ENCODE data around the gene MRPL38.
"Not testable (repeated sequence)": the region's sequence is repeated elsewhere in the genome, so short reads cannot be mapped to it uniquely, and the experiment has no call there.

The MRPL38 gene

DNA sequence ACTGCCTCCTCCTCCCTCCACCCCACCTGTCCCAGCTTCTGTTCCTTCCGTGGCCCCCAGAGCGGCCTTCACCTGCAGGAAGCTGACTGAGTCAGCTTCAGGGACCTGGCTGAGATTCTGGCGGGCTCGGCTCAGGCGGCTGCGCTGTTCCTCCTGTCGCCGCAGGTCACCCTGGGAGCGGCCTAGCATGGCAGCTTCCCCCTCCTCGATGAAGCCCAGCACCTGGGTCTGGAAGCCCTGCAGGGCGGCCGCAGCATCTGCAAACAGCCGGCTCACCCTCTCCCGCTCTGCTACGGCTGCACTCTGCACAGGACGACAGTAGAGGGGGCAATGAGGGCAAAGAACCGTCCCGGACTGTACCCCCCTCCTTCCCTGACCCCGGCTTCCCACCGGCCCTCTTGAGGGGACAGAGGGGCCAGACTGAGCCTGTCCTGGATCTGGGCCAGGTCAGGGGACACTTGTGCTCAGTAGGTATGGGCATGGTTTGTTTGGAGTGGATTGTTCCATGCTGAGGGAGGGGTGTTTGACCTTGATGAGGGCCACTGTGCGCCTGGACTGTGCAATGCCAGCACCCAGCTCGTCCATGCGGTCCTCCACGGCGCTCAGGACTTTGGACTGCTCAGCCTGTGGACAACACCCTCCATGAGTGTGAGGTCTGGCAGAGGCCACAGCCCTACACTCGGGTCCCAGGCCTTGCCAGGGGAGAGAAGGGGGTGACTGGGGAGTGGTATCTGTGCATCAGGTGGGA is 28.3 kb downstream of the MRPL38 start:
- no peak for DNase-seq (ENCODE audit: low spot score)

DNA sequence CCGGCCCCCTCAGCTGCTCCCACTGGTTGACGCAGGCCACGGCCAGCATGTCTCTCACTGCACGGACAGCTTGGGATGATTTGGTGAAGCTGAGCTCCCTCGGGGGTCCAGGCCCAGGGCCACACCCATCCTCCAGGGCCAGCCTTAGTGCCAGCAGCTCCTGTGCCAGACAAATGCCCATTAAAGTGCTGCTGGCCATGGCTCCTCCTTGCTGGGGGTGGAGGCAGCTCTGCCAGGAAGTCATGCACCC is 28.8 kb downstream of the MRPL38 start:
- DNase-seq (ENCODE audit: low spot score): no peak

DNA sequence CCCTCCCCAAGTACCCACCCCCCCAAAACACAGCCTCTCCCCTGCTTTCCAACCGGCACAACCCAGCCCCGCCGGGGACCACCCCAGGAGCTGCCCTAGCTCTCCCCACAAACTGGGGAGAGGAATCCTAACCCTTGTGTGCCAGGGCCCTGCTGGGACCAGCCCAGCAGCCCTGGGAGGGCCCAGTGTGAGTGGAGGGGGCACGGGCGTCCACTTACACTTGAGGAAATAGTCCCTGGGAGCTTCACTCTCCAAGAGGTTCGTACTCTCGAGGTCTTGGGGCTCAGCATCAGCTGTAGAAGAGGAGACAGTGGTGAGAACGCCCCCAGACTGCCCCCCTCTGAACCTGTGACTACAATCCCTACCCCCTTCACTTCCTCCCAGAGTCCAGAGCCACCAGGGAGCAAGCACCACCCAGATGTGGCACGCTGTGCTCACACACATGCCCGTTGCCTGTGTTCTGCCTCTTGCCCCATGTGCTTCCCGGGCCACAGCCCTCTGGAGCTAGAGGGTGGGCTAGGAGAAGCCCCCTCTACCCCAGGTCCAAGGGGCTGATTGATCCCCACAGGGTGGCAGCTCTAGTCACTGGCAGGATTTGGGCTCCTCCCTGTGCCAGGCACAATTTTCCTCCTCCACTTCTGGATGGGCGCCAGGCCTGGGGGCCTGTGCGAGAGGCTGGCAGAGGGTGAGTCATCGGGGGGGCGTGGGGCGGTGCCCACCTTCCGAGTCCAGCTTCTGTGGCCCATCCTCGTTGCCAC is 29.3 kb downstream of the MRPL38 start:
- DNase-seq (ENCODE audit: low spot score): no peak

DNA sequence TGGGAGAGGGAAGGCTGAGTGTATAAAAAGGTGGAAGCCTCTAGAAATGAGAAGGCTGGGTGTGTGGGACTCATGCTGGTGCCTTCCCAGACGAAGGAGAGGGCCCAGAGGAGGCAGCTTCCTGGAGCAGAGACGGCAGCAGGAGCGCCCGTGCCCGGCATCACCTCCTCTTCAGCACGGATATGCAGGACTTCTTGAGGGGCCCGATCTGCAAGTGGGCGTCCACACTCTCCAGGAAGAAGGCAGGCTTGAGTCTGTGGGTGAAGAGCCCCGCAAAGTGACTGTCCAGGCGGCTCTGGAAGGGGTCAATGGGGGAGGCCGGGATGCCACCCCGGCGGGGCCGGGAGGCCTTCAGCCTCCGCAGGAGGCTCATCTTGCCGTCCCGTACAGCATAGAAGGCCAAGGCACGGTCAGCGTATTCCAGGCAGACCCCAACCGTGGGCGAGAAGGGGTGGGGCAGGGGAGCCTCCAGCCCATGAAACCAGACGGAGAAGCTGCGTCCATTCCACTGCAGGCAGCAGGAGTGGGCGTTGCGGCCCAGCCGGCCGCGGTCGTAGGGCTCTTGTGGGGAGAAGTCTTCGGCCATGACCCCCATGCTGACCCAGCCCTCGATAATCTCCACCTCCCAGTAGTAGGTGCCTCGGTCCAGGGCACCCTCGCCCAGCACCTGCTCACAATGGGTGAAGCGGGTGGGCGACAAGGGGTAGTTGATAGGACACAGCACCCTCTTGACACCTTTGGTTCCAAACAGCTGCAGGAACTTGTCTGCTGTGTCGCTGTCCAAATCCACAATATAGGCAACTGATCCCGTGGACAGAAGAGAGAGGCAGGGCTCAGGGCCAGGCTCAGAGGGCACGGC is 30.1 kb downstream of the MRPL38 start:
- DNase-seq (ENCODE audit: low spot score): no peak

DNA sequence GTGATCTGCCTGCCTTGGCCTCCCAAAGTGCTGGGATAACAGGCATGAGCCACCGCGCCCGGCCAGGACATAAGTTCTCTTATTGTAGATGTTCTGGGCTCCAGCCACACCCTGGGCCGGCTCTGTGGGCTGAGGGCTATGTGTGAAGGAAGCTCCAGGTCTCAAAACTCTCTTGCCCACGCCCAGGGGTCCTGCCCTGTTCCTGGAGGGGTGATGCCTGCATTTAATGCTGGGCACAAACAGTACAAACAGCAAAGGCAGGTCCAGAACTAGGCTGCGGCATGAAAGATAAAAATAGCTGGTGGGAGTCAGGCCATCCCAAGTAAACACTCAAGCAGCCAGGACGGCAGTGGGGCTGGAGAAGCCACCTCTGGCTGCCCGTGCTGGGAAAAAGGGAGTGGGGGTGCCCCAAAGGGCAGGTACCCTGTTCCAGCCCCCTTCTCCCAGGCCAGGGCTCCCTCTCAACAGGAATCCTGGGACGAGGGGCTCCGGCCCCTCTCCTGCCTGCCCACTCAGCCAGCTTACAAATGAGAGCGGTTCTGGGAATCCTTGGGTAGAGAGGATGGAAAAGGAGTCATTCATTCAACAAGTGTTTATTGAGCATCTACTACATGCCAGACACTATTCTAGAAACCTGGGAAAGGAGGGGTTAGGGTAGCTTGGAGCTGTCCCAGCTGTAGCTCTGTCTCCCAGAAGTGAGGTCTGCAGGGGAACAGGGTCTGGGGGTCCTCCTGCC is 30.9 kb downstream of the MRPL38 start:
- no peak for DNase-seq (ENCODE audit: low spot score)

DNA sequence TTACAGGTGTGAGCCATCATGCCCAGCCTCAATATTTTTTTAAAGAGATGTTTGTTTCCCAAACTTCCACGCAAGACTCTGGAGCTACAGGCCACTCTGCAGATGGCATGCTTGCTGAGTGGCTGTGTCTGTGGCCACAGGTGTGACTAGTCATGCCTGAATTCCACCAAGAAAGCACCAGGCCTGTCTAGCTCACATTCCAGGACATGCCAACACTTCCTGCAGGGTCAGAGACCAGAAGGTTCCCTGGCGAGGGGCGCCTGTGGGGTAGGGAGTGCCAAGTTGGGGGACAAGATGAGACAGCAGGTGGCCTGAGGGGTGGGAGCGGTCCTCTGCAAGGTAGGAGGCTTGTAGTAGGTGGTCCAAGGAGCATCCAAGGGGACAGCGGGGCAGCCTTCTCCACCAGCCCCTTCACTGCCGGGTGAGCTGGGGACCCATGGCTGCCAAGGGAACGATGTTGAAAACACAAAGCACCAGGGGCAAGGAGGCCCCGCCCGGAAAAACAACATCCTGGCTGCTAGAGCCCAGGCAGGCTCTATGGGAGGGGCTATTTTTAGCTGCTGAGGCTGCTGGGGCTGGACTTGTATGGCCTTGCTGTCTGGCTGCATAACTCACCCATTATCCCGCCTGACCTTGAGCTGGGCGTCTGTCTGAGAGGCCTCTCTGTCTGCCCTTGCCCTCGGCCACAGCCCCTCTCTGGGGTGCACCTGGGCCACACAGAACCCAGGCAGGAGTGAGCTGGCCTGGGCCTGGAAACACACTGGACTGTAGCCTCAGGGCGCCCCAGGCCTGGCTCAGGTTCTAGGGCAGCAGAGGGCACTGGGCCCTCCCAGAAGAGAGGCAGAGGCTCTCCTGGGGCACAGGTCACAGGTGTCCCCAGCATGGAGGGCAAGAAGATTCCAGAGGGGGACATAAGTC is 32.0 kb downstream of the MRPL38 start:
- DNase-seq (ENCODE audit: low spot score): no peak

DNA sequence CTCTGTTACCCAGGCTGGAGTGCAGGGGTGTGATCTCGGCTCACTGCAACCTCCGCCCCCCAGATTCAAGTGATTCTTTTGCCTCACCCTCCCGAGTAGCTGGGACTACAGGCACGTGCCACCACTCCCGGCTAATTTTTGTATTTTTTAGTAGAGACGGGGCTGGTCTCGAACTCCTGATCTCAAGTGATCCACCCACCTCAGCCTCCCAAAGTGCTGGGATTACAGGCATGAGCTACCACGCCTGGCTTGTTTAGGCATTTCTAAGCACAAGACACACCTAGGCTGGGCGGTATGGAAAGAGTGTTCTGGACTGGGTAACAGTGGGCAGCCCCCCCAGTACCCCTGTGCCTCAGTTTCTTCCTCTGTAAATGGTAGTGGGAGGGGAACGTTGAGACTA is 34.5 kb downstream of the MRPL38 start:
- not testable (repeated sequence) for DNase-seq (ENCODE audit: low spot score)

DNA sequence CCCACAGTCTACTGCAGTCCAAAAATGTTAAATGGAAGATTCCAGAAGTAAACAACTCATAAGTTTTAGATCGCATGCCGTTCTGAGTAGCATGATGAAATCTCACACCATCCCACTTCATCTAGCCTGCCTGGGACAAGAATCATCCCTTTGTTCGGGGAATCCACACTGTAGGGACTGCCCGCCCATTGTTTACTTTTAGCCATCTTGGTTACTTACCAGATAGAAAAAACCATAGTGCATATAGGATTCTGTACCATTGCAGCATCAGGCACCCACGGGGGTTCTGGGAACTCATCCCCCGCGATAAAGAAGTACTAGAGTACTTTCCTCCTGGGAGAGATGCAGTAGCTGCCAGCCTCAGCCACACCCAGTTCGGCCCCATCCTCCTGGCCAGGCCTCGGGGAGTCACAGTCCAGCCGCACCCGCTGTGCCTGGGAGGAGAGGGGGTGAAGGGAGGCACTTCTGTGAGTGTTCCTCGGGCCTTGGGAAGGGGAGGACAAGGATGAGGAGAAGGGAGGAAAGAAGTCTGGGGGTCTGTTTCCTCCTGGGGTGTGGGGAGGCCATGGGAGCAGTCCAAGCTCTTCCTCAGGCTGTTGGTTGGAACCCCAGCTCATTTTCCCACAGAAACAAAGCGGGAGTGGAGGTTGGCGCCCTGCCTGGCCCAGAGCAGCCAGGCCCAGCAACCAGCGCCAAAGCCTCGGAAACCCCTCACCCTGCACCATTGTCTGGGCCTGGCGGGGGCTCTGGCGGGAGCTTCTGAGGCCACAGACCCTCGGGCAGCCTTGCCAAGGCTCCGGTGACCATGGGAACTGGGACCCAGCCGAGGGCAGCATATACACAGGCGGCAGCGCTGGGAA is 35.2 kb downstream of the MRPL38 start:
- DNase-seq (ENCODE audit: low spot score): no peak

DNA sequence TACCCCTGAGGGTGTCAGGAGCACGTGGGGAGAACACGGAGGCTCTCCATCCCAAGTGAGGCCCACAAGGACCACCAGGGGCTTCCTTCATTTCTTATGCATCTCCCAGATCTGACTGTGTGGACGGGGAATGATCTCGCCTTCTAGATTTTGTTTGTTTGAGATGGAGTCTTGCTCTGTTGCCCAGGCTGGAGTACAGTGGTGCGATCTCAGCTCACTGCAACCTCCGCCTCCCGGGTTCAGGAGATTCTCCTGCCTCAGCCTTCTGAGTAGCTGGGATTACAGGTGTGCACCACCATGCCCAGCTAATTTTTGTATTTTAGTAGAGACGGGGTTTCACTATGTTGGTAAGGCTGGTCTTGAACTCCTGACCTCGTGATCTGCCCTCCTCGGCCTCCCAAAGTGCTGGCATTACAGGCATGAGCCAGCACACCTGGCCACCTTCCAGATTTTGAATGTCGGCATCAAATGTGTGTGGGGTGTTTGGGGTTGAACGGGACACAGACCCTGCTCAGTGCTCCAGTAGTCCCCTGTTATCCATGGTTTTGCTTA is 35.9 kb downstream of the MRPL38 start:
- DNase-seq (ENCODE audit: low spot score): not testable (repeated sequence)

DNA sequence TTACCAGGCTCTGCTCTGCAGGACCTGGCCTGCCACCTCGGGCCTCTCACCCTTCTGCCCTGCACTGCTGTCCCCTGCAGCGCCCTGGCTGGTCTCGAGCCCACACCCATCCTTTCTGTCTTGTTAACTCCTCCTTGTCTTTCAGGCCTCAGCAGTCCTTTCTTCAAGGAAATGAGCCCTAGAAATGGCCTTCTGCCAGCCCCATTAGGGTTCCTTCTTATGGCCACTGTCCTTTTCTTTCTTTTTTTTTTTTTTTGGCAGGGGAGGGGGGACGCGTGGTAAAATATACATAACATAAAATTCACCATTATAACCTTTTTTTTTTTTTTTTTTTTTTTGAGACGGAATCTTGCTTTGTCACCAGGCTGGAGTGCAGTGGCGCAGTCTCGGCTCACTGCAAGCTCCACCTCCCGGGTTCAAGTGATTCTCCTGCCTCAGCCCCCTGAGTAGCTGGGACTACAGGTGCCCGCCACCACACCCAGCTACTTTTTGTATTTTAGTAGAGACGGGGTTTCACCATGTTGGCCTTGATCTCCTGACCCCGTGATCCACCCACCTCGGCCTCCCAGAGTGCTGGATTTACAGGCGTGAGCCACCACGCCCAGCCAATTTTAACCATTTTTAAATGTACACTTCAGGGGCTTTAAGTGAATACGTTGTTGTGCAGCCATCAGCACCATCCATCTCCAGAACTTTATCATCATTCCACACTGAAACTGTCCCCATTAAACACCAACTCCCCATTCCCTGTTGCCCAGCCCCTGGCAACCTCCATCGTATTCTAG is 39.1 kb downstream of the MRPL38 start:
- DNase-seq (ENCODE audit: low spot score): not testable (repeated sequence)

DNA sequence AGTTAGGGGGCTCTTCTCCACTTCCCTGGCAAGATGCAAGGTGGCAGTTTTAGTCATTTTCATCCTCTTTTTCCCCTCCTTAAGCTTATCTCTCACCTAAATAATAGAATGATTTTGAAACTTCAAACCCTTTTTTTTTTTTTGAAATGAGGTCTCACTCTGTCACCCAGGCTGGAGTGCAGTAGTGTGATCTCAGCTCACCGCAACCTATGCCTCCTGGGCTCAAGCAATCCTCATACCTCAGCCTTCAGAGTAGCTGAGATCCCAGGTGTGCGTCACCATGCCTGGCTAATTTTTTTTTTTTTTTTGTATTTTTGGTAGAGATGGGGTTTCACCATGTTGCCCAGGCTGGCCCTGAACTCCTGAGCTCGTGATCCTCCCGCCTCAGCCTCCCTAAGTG is 39.8 kb downstream of the MRPL38 start:
- not testable (repeated sequence) for DNase-seq (ENCODE audit: low spot score)

DNA sequence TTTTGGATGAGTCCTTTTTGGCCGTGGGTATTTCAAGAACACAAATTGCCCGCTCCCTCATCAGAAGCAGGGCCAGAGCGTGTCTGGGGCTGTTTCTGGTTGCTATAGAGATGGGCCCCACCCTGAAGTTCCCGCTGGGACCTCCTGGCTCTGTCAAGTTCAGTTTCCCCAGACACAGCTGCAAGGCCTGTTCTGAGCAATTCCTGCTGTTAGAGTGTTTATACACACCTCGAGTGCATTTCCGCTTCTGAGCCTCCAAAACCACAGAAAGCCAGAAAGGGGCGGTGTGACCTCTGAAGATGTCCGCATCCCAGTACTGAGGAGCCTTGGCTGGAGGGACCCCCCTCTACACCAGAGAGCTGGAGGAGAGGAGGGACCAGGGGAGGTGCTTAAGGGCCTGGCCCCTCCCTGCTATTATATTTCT is 40.2 kb downstream of the MRPL38 start:
- no peak for DNase-seq (ENCODE audit: low spot score)

DNA sequence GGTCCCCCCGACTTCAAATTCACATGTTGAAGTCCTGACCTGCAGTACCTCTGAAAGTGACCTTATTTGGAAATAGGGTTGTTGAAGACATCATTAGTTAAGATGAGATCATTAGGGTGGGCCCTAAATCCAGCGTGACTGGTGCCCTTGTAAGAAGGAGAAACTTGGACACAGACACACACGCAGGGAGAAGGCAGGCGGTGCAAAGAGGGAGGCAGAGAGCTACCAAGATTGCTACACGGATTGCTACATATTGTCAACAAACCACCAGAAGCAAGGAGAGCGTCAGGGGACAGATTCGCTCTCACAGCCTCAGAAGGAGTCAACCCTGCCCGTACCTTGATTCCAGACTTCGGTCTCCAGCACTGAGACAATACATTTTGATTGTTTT is 42.8 kb downstream of the MRPL38 start:
- no peak for DNase-seq (ENCODE audit: low spot score)

DNA sequence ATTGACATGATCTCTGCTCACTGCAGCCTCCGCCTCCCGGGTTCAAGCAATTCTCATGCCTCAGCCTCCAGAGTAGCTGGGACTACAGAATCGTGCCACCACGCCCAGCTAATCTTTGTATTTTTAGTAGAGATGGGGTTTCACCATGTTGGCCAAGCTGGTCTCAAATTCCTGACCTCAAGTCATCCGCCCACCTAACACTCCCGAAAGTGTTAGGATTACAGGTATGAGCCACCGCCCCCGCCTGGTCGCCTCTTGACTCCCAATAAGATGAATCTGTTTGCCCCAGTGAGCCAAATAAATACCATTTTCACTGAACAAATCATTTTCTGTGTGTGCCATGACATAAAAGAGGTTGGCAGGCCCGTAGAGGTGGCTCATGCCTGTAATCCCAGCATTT is 45.3 kb downstream of the MRPL38 start:
- not testable (repeated sequence) for DNase-seq (ENCODE audit: low spot score)

DNA sequence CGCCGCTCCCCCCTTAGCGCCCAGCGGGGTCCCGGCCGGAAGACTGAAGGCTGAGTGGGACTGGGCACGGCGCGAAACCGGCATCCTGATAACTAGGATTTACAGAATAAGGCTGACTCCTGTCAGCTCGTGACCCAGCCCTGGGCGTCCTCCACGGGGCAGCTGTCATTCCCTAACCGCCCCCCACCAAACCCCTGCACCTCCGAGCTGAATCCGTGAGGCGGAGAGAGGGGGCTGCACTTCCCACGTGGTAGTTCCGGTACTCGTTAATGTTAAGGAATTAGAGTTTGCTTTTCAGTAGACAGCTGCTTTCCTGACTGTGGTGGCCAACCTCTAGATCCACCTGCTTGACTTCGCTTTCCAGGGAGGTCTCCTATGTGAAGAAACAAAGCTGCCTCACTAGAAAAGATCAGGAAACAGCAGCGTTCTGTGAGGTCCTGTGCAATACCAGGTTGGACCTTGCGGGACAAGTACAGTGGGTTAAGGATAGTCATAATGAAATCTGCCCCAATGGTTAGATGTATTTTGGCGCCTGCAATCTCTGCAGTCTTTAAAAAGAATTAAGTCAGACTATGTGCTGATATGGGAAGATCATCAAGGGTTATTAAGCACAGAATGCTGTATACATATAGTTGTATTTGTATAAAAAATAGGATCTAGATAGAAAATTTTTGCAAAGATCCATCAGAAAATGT is 48.5 kb downstream of the MRPL38 start:
- DNase-seq (ENCODE audit: low spot score): no peak

DNA sequence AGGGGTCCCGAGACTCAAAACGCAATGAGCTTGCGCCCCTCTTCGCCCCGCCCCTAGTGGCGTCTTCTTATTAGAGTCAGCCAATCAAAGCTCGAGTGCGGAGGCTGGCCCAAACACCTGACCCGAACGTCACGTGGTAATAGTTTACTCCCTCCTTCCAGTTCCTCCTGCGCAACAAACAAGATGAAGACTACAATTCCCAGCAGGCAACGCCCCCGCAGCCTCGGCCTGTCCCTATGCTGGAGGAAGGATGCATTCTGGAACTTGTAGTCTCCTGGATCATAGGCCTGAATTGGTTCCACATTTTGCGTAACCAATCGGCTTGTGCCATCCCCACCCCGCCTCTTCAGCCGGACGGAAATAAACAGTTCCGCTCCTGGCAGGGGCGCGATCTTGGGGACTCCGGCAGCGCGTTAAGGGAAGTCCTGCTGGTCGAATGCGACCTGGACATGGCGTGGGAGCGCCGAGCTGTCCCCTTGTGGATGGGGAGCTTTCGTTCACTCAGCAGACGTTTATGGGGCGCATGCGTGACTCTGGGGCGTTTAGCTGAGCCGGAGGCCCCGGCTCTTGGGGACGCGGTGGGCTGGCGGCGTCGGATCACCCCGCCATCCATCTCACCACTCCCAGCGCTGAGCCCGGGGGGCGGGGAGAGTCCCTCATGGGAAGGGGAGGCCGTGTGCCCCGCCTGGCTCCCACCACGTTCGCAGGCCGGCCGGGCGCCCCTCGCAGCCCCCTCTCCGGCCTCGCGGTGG is 49.2 kb downstream of the MRPL38 start, which contains the start of gene WBP2:
Gene WBP2, minus strand, starts transcription at position 26 of the 752 bp plus-strand sequence. CDS start 38 bp downstream, outside the sequence.
- DNase-seq (ENCODE audit: low spot score): peak; percentile 99

DNA sequence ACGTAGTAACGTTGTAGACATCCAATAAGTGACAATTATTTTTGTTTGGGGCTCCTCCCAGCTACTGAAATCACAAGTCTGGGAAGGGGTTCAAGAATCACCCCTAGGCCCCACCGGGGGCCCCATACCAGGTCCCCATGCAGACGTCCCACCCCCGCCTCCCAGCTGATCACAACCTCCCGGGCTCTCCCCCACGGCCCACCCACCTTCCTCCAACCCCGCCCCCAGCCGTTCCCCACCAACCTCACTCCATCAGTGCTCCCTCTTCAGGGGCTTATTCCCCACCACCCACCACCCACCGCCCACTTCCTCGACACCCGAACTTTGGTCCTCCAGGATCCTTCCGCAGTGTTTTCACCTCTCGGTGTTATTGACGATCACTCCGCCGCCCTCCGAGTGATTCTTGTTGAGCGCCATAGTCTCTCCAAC is 49.8 kb downstream of the MRPL38 start:
- no peak for DNase-seq (ENCODE audit: low spot score)
